NCI-H82 treated with DMSO at 0.1 percent for 48 hours (cell line): ENCODE results near the gene F8.

Experiments
- DNase-seq: peaks from one replicate; lab custom pipeline; 2025; ENCODE audit not compliant: unreplicated experiment; lab: John Stamatoyannopoulos, UW

Gene F8

GRCh38 chrX:154791467-154791866, 231.1 kb downstream of the F8 start:
- no peak for DNase-seq
